CD14-positive monocyte (primary cell): ENCODE measurements around the gene DLGAP4. TPM values are rescaled to one million over a fixed set of nuclear protein-coding genes. Genes with fewer than 3 reads are reported as not detected.
A peak's percentile ranks its signal among the peaks of the same experiment; 100 is the strongest.

ENCODE experiments used
- DNase-seq, 3 donors: peaks; one replicate each; pipeline ENCODE4 v3.0.0-alpha.2; 2011 to 2022
- H2AFZ ChIP-seq: 2 replicates; pipeline ENCODE4 v1.6.0; 2012; ENCODE audit warnings: mild to moderate bottlenecking, low read depth, low read length, inconsistent platforms; ENCODE audit not compliant: insufficient read depth, poor library complexity, severe bottlenecking
- H3K27ac ChIP-seq, 2 donors: 1 replicate in 1 of 2; 2 replicates in 1 of 2; pipeline ENCODE4 v1.5.1; 2012 to 2013; ENCODE audit warnings: low read length in 2 of 2, control low read depth in 1 of 2, inconsistent platforms in 1 of 2, low read depth in 1 of 2, mild to moderate bottlenecking in 1 of 2
- H3K27me3 ChIP-seq, 2 donors: one replicate each; pipeline versions ENCODE4 v1.6.0 to v1.6.1; 2011 to 2013; ENCODE audit warnings: low read length in 2 of 2; ENCODE audit not compliant: control insufficient read depth in 2 of 2, insufficient read depth in 2 of 2
- H3K36me3 ChIP-seq, 2 donors: replicated peaks in 1 of 2; 1 replicate in 1 of 2; 2 replicates in 1 of 2; pipeline versions ENCODE4 v1.5.1 to v1.6.1; 2012 to 2013; ENCODE audit warnings: low read length in 2 of 2, control low read depth in 1 of 2, inconsistent platforms in 1 of 2, mild to moderate bottlenecking in 1 of 2; ENCODE audit not compliant: insufficient read depth in 2 of 2, control insufficient read depth in 1 of 2
- H3K4me1 ChIP-seq, 2 donors: 1 replicate in 1 of 2; 2 replicates in 1 of 2; pipeline versions ENCODE4 v1.5.1 to v1.6.1; 2012 to 2013; ENCODE audit warnings: low read length in 2 of 2, control low read depth in 1 of 2, inconsistent platforms in 1 of 2, mild to moderate bottlenecking in 1 of 2, moderate library complexity in 1 of 2; ENCODE audit not compliant: insufficient read depth in 2 of 2, control insufficient read depth in 1 of 2
- H3K4me2 ChIP-seq: replicated peaks from 2 replicates; pipeline ENCODE3; 2012; ENCODE audit warnings: low read length, moderate library complexity, mild to moderate bottlenecking; ENCODE audit not compliant: poor library complexity, severe bottlenecking; ENCODE audit errors: extremely low read depth
- H3K4me3 ChIP-seq, 3 experiments: fragments of 200-600 bp in 1 of 3; sonication (generic) in 1 of 3; replicated peaks in 1 of 3; 1 replicate in 2 of 3; 2 replicates in 1 of 3; pipeline ENCODE4 v1.5.1; 2011 to 2013; ENCODE audit warnings: low read length in 3 of 3, mild to moderate bottlenecking in 3 of 3, control low read depth in 2 of 3, low read depth in 2 of 3, inconsistent platforms in 1 of 3, moderate library complexity in 1 of 3
- H3K79me2 ChIP-seq: 2 replicates; pipeline ENCODE4 v1.6.0; 2012; ENCODE audit warnings: mild to moderate bottlenecking, control low read depth, inconsistent platforms, low read length, moderate library complexity; ENCODE audit not compliant: insufficient read depth
- H3K9ac ChIP-seq: 2 replicates; pipeline ENCODE4 v1.6.0; 2017; ENCODE audit warnings: low read length, mild to moderate bottlenecking; ENCODE audit not compliant: insufficient read depth, poor library complexity, severe bottlenecking
- H3K9me3 ChIP-seq, 2 donors: replicated peaks in 1 of 2; 1 replicate in 1 of 2; 2 replicates in 1 of 2; pipeline versions ENCODE4 v1.5.1 to v1.6.1; 2012 to 2013; ENCODE audit warnings: low read length in 2 of 2, control low read depth in 1 of 2; ENCODE audit not compliant: control insufficient read depth in 1 of 2, insufficient read depth in 1 of 2
- H4K20me1 ChIP-seq: 2 replicates; pipeline ENCODE4 v1.6.0; 2012; ENCODE audit warnings: mild to moderate bottlenecking, low read length, control low read depth, moderate library complexity; ENCODE audit not compliant: insufficient read depth
- H3K27ac Mint-ChIP-seq, 7 donors: one replicate each; pipeline ENCODE4 v1.8.0; 2020; ENCODE audit warnings: mild to moderate bottlenecking in 7 of 7, mixed read lengths in 7 of 7, moderate library complexity in 6 of 7, inconsistent platforms in 2 of 7
- H3K27me3 Mint-ChIP-seq, 3 donors: one replicate each; pipeline ENCODE4 v1.8.0; 2021 to 2022; ENCODE audit warnings: low read depth in 3 of 3, mild to moderate bottlenecking in 3 of 3, mixed read lengths in 3 of 3, moderate library complexity in 3 of 3, inconsistent platforms in 1 of 3
- H3K36me3 Mint-ChIP-seq, 2 donors: one replicate each; pipeline ENCODE4 v1.8.0; 2020; ENCODE audit warnings: mixed read lengths in 2 of 2, inconsistent platforms in 1 of 2, mild to moderate bottlenecking in 1 of 2
- H3K4me1 Mint-ChIP-seq: one replicate; pipeline ENCODE4 v1.8.0; 2020; ENCODE audit warnings: mild to moderate bottlenecking, mixed read lengths
- H3K4me3 Mint-ChIP-seq, 2 donors: one replicate each; pipeline ENCODE4 v1.8.0; 2020; ENCODE audit warnings: mild to moderate bottlenecking in 2 of 2, mixed read lengths in 2 of 2, moderate library complexity in 1 of 2
- H3K9me3 Mint-ChIP-seq, 7 donors: one replicate each; pipeline ENCODE4 v1.8.0; 2020 to 2022; ENCODE audit warnings: mixed read lengths in 7 of 7, mild to moderate bottlenecking in 6 of 7, moderate library complexity in 6 of 7, inconsistent platforms in 2 of 7
- CTCF ChIP-seq: fragments of 200-600 bp; IDR thresholded peaks from one replicate; pipeline ENCODE4 v1.8.0; 2022; ENCODE audit warnings: antibody characterized with exemption, mild to moderate bottlenecking
- WGBS: methylation state at CpG from one replicate; pipeline ENCODE4 v1.1.5; 2013; ENCODE audit warnings: missing lambda C conversion rate; ENCODE audit not compliant: insufficient coverage; 5-methylcytosine and 5-hydroxymethylcytosine counted together
- intact Hi-C, 2 donors: fragments of 100-400 bp; cut with micrococcal nuclease; formaldehyde crosslinking; loops; one replicate each; pipeline versions ENCODE4 v1.15.0 to v1.15.1; 2023
- polyA plus RNA-seq, 3 donors: library from polyadenylated mRNA; depleted of rRNA in 1 of 3; unstranded in 2 of 3; stranded (reverse) in 1 of 3; fragments of 300-500 nt in 2 of 3; fragments of >200 nt in 1 of 3; fragmentation: Illumina TruSeq in 2 of 3; gene quantifications; 1 replicate in 2 of 3; 2 replicates in 1 of 3; pipeline ENCODE4 v1.2.3, GENCODE V29; 2012 to 2021

The DLGAP4 gene
- polyA plus RNA-seq, 3 donors = 9.9 to 52.7 (median 17.6) TPM

- peak overlapping the region; percentile 13 for H3K9ac ChIP-seq
- DNase-seq = peak in 2 of 3 donors; percentile 29 to 58
- Mint-ChIP-seq H3K4me1 (peaks cover 68% of the 10 kb centered on the region), H3K9me3 (peaks cover 0 to 3% (median 0%) of the 10 kb centered on the region in 7 donors), H3K27me3 (peaks cover 1 to 8% (median 4%) of the 10 kb centered on the region in 3 donors), H3K27ac (peak overlapping the region; percentile 8 to 85 (median 69)), H3K36me3 (peaks cover 10 to 20% of the 10 kb centered on the region in 2 donors), H3K4me3 (no peak overlapping the region)
- peaks cover 0 to 2% of the 10 kb centered on the region in 2 donors for H3K36me3 ChIP-seq
- H3K4me1 ChIP-seq = peaks cover 38 to 68% of the 10 kb centered on the region in 2 donors
- no peaks in the 10 kb centered on the region for H3K9me3 ChIP-seq
- H3K4me3 ChIP-seq = no peak overlapping the region
- peaks cover 81% of the 10 kb centered on the region for H4K20me1 ChIP-seq
- intact Hi-C loops = loop anchor here (2.0 to 10.0 kb wide), 2 partner anchors 139 to 309 kb away; partner anchors contain the start of genes DSN1 (in 1 of the 2) and RAB5IF (in 1 of the 2)
- no peaks in the 10 kb centered on the region for H3K27me3 ChIP-seq
- peaks cover 64% of the 10 kb centered on the region for H3K79me2 ChIP-seq
- WGBS = 60% methylated on average over 1 of the region's 12 CpGs
- TF ChIP-seq CTCF = no peak
- no peak overlapping the region for H2AFZ ChIP-seq
- no peak overlapping the region for H3K4me2 ChIP-seq
- H3K27ac ChIP-seq = peak overlapping the region in 1 of 2 donors; percentile 6
Observed at GRCh38 chr20:36465109-36466080, 159.3 kb downstream of the DLGAP4 start.

DNA sequence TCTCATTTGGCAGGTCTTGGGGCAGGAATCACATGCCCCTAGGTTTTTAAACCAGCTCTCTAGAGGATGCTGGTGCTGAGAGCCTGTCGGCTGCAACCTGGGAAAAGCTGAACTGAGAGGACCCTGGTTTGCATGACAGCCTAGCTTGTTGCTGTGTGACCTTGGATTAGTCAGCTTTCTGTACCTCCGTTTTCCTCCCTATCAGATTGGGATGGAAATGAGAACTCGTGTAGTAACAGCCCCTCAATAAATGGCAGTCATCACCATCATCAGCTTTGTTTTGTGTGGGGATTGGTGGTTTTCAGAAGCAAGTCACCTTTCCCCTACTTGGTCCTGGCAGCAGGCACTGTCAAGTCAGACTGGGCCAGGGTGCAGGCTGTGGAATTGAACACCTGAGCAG, 159.9 kb downstream of the DLGAP4 start:
- Histone ChIP-seq H4K20me1 (peaks cover 81% of the 10 kb centered on the region), H3K9ac (no peak overlapping the region), H3K4me1 (peaks cover 33 to 62% of the 10 kb centered on the region in 2 donors), H3K27ac (peak overlapping the region in 1 of 2 donors; percentile 6), H2AFZ (no peak overlapping the region), H3K79me2 (peaks cover 70% of the 10 kb centered on the region), H3K27me3 (no peaks in the 10 kb centered on the region), H3K36me3 (peaks cover 0 to 2% of the 10 kb centered on the region in 2 donors), H3K4me2 (no peak overlapping the region), H3K4me3 (no peak overlapping the region), H3K9me3 (no peaks in the 10 kb centered on the region)
- Mint-ChIP-seq H3K27ac (peak overlapping the region in 3 of 7 donors; percentile 52 to 76 (median 69)), H3K9me3 (peaks cover 0 to 2% (median 0%) of the 10 kb centered on the region in 7 donors), H3K4me1 (peaks cover 63% of the 10 kb centered on the region), H3K27me3 (peaks cover 1 to 8% (median 4%) of the 10 kb centered on the region in 3 donors), H3K36me3 (peaks cover 12 to 24% of the 10 kb centered on the region in 2 donors), H3K4me3 (no peak overlapping the region)
- intact Hi-C loops = loop anchor here in 1 of 2 donors (10.0 kb wide), 1 partner anchor 309 kb away; the partner anchor contains the start of gene DSN1
- no peak for TF ChIP-seq CTCF
- WGBS = no CpG with 5 or more reads among the region's 3 CpGs
- no peak for DNase-seq
